D721Med (cell line): Measurements from ENCODE around the gene MORN2.

Source experiments
- DNase-seq: peaks from one replicate; pipeline ENCODE4 v3.0.0; 2011; ENCODE audit warnings: low spot score; ENCODE audit not compliant: insufficient read length
- FAIRE-seq: peaks from 2 replicates; lab custom pipeline; 2011; peaks lifted over from hg19 to GRCh38; lab: Jason Lieb, UNC
- CTCF ChIP-seq: IDR thresholded peaks from 2 replicates; pipeline ENCODE4 v1.5.1; 2012; ENCODE audit warnings: mild to moderate bottlenecking, control low read depth; ENCODE audit not compliant: insufficient read depth; ENCODE audit errors: missing control alignments

Gene MORN2

GRCh38 chr2:38909872-38910271, 34.1 kb downstream of the MORN2 start:
- DNase-seq (no peak), FAIRE-seq (no peak)
- TF ChIP-seq CTCF, result no peak

GRCh38 chr2:38911191-38911590, 35.4 kb downstream of the MORN2 start:
- DNase-seq (no peak), FAIRE-seq (no peak)
- no peak for TF ChIP-seq CTCF

- TF ChIP-seq CTCF, result no peak
- DNase-seq (no peak), FAIRE-seq (no peak)
Observed at GRCh38 chr2:38912619-38913018, 36.8 kb downstream of the MORN2 start.

- TF ChIP-seq CTCF, result no peak
- FAIRE-seq (peak; percentile 16), DNase-seq (no peak)
Observed at GRCh38 chr2:38922389-38922788, 46.6 kb downstream of the MORN2 start.

- TF ChIP-seq CTCF, result no peak
- FAIRE-seq (peak; percentile 77), DNase-seq (no peak)
Observed at GRCh38 chr2:38922902-38923301, 47.1 kb downstream of the MORN2 start.

DNA sequence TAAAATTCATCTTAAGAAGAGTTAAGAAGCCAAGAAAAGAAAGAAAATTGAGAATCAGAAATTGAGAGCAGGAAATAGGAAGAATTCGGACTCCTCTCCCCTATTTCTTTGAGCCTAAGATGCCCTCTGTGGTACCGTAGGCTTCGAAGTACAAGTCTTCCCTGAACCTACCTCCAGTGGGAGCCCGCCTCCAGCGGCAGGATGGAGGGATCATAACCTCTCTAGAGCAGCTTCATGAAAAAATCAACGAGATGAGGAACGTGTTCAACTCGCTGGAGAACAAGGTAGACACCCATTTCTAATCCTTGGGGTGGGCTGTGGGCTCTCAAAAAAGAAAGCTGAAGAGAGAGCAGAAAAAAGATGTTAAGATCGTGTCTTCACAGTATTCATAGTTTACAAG, 50.2 kb downstream of the MORN2 start:
- DNase-seq (no peak), FAIRE-seq (no peak)
- no peak for TF ChIP-seq CTCF

DNA sequence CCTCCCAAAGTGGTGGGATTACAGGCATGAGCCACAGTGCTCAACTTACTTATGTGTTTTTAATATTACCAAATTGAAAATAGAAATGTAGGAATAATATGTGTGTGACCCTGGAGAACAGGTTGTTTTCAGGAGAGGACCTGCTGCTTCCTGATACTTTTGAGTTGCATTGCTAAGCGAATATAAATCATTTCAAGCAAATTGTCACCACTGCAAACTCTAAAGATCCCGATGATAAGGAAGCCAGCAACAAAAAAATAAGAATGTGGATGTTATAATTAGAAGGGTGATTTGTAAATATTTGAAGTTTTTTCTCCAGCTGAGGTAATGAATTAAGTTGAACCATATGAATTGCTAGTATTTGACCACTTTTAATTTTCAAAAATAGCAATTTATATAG, 54.8 kb downstream of the MORN2 start:
- FAIRE-seq, result no peak
- no peak for TF ChIP-seq CTCF
- DNase-seq, result no peak
